ENCODE results near the gene ZDHHC3.

ZDHHC3 gene

GRCh38 chr3:44890852-44891251 lies 85.1 kb downstream of the ZDHHC3 start:
- DNase-seq: no peak

DNA sequence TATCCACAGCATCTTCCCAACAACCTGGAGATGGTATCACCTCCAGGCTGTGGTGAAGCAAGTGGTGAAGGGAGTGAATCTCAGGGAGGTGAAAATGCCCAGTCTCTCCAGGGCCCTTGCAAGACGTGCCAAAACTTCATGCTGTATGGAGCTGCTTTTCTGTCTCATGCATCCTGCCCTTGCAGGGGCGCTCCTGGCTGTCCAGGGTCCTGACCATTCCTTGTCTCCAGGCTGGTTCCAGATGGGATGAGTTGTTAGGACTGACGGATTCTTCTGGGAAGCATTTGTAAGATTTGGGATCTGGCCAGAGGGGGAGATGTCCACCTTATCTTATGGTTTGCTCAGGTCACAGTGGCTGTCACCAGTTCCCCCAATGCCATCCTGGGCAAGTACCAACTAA lies 85.7 kb downstream of the ZDHHC3 start:
- no peak for DNase-seq

DNA sequence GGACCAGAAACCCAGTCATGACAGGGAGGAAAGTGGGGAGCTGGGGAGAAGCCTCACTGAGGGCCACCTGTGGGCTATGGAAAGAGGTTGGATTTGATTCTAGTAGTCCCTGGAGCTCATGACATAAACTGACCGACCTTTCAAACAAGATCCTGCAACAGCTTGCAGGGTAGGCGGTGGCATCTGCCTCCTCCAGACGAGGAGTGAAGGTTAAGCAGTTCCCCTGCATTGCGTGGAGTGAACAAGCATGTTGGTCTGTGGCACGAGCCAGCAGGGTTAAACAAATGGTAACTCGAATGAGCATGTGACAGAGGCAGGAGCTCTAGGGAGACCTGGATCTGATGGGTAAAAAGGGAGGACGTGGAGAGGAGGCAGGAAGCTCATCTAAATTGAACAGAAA lies 88.9 kb downstream of the ZDHHC3 start:
- DNase-seq: no peak

DNA sequence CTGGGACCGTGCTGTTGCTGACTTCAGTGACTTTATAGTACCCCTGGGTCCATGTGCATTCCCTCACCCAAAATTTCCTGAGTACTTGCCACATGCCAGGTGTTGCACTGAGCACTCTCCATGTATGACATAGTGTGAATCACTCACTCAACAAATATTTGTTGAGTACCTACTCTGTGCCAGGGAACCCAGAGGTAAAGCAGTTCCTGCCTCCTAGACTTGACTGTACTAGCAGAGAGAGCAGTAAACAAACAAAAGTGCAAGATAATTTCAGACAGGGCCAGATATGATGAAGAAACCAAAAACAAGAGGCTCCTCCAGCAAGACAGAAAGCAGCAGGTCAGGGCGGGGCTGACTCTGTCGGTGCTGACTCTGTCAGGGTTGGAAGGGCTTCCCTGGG lies 89.4 kb downstream of the ZDHHC3 start:
- no peak for DNase-seq

GRCh38 chr3:44885618-44886017 lies 90.4 kb downstream of the ZDHHC3 start:
- no peak for DNase-seq

GRCh38 chr3:44883999-44884431 lies 92.0 kb downstream of the ZDHHC3 start:
- no peak for DNase-seq

GRCh38 chr3:44883213-44883955 lies 92.6 kb downstream of the ZDHHC3 start:
- no peak for DNase-seq

DNA sequence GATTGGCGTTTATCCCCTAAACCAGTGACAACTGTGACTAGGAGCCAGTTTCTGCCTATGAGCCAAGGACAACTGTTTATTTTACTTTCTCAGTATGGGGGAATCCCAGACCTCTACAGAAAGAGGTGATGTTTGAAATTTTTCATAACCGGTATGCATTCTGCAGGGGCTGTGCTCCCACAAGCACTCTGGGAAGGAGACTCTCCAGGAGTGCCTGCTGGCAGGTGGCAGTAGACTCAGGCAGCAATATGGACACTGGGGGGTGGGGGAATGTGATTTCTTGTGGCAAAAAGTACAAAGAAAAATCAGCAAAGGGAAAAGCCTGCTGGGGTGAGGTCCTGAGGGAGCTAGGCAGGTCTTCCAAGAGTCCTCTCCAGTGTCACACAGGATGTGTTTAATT lies 95.7 kb downstream of the ZDHHC3 start:
- DNase-seq: no peak

DNA sequence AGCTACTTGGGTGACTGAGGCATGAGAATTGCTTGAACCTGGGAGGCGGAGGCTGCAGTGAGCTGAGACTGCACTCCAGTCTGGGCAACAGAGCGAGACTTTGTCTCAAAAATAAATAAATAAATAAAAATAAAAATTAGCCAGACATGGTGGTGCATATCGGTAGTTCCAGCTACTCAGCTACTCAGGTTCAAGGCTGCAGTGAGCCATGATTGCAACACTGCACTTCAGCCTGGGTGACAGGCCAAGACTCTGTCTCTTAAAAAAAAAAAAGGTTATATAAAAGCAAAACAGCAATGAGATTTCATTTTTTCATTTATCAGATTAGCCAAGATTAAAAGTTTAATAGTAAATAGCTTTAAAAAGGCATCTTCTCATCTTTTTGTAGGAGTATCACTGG lies 98.6 kb downstream of the ZDHHC3 start:
- no peak for DNase-seq

DNA sequence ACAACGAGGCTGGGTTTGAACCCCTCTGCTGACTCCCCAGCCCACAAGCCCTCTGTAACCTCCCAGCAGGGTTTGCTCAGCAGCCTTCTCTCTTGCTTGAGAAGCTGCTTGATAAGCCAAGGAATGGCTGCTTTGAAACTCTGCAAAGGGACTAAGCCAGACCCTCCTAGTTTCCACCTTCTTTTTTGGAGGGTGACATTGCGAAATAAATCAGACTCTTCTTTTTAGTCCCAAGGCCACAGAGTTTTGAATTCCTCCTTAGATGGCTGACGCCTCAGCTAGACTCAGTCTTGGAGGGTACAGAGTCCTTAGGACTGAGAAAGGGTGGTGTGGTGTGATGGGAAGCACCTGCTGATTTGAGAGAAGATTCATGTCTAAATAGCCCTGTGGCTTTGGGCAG lies 100.4 kb downstream of the ZDHHC3 start:
- DNase-seq: no peak

All from NCI-H510A treated with DMSO at 0.1 percent for 48 hours (cell line).